Jurkat, Clone E6-1 (cell line): ENCODE measurements around the gene LEMD1.

Experiments used
- DNase-seq: peaks from one replicate; pipeline ENCODE4 v3.0.0-alpha.2; 2011; ENCODE audit warnings: low read depth, low spot score
- H3K4me3 ChIP-seq: 2 replicates; pipeline ENCODE4 v1.5.1; 2011; ENCODE audit warnings: mild to moderate bottlenecking, low read length, control low read depth, moderate library complexity

The LEMD1 gene

DNA sequence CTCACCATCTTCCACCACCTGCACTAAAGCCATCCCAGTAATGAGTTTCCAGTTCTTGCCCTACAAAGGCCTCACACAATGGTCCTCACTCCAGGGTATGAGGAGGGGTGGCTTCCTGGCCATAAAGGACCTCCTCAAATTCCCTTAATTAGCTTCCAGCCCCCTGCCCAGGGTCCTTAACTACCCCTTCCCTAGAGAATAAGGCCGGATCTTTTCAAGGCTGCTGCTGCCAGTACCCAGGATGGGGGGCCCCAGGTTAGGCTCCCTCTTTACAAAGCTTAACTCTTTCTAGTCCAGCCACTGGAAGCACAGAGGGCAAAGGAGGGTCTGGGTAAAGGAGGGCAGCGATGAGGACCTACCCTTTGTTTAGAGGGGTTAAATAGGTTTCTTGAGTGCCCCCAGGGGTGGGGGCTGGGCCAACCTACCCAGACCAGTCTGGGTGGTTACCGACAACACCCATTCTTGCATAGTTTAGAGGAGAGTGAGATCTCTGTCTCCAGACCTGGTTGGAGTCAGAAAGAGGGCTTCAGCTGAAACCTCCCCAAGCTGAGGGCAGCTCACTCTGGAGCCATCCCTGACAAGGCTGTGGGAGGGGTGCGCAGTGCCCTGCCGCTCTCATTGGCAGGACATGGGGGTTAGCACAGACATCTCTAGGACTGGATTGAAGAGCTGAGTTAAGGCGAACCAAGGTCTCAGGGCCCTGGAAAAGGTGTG lies 26.8 kb upstream of the LEMD1 start:
- no peak overlapping the region for H3K4me3 ChIP-seq
- no peak for DNase-seq

- no peak for DNase-seq
- no peak overlapping the region for H3K4me3 ChIP-seq
Measured at GRCh38 chr1:205447457-205448341, 25.8 kb upstream of the LEMD1 start.

DNA sequence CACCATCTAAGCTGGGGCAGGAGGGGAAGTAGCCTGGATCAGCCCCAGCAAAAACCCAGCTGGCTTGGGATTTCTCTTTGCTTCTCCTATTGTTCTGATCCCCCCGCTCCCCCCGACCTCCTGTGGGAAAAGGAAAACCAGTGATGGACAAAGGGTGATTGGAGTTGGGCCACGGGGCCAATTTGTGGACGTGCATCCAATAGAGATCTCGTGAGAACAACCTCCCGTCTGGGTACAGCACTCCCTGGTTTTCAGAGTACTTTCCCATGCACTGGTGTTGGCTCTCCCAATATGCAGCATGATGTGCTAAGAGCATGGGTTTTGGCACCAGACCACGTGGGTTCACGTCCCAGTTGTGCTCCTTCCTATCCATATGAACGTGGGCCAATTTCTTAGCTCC lies 25.0 kb upstream of the LEMD1 start:
- no peak overlapping the region for H3K4me3 ChIP-seq
- no peak for DNase-seq

DNA sequence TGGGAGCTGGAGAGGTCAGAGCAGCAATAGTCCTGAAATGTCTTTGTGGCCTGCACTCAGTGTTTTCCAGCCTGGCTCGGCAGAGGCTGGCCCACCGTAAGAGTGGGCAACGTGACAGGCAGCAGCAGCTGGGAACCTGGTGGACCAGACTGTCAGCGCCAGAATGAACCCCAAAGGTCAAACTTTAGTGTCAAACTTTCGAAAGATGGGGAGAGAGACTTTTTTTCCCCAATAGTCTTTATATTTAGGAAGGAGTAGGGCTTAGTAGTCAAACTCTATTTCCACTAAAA lies 23.7 kb upstream of the LEMD1 start:
- no peak for DNase-seq
- H3K4me3 ChIP-seq: no peak overlapping the region

DNA sequence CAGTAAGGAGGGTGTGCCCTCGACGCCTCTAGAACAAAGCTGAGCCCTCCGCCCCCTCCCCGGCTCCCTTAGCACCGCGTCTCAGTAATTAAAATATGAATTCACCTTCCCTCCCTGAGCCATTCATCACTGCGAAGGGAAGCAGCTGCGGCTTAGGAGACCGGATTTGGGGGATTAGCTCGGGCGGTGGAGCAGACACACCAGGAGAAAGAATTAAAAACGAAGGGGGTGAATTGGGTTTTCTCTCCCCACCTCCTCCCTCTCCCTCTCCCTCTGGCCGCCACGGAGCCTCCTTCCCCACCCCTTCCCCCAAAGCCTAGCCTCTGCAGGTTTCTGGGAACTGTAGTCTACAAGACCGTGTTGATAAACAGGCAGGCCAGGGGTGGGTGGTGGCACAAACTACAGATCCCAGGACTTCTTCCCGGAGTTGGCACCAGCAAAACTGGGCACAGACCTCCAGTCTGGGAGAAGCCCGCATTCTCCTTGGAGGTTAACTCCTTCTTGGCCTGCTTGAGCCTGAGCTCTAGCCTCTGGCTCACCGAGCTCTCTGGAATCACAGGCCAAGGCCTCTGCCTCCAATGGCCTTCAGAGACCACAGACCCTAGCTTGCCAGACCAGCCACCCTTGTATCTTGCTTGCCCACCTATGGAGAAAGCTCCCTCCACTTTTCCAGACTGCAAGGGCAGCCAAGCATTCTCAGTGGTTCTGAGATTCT lies 23.2 kb upstream of the LEMD1 start:
- H3K4me3 ChIP-seq: no peak overlapping the region
- no peak for DNase-seq

DNA sequence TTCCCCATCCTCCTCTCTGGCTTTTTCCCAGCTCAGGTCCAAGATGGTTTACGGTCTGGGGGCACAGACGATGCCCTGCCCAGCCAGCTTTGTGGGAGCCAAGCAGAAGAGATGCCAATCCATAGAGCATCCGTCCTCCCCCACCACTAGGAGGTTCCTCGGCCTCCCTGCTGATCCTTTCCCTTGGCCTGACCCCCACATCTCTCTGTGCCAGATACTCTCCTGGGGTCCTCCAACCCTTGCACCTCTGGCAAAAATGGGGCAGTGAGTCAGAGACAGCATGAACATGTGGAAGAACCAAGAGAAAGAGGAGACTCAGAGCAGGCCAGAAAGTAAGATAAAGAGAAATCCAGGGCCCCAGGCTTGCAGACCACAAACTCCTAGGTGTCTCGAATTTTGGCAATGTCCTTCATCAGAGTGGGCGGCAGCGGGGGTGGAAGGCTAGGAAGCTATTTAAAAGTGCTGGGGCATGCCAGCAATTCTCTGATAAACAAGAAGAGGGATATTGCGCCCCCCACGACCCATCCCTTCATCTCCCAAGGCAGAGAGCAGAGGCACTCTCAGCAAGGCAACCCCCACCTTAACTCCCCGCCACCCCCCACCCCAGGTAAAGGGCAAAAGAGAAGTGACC lies 22.6 kb upstream of the LEMD1 start:
- H3K4me3 ChIP-seq: no peak overlapping the region
- no peak for DNase-seq

- no peak for DNase-seq
- no peak overlapping the region for H3K4me3 ChIP-seq
Measured at GRCh38 chr1:205443585-205444299, 21.9 kb upstream of the LEMD1 start.

DNA sequence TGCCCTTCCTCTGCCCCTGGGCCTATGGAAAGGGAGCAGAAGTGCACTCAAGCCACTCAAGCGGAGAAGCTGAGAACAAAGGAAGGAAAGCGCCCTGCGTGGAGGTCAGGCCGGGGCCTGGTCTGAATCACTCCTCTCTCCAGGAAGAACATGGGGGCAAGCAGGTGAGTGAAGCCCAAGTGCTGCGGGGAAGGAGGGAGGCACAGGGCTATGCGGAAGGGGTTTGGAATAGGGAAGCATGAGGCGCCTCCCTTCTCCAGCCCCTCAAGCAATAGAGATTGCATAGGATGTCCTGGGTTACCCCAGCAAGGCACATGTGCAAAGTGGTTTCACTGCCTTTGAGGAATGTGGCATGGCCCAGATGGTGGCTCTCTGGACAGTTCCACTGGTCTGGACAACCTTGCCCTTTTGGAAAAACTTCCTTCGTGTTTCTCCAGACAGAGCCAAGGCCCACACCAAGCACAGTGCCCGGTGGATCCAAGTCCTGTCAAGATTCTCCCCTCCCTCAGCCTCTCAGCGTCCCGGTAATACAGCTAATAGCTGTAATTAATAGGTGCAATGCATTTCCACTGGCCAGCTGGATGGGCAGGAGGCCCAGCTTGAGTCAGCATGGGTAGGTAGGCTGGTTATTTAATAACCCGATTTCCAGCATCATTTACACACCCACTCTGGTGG lies 20.3 kb upstream of the LEMD1 start:
- DNase-seq: no peak
- no peak overlapping the region for H3K4me3 ChIP-seq

- DNase-seq: no peak
Measured at GRCh38 chr1:205441716-205442050, 19.8 kb upstream of the LEMD1 start.

GRCh38 chr1:205441318-205441633 lies 19.4 kb upstream of the LEMD1 start:
- no peak overlapping the region; the same call in 1 of the 2 replicates for H3K4me3 ChIP-seq
- DNase-seq: no peak

More at GRCh38 chr1:205441716-205442050, 19.8 kb upstream of the LEMD1 start:
- H3K4me3 ChIP-seq: no peak overlapping the region

GRCh38 chr1:205440476-205441317 lies 18.8 kb upstream of the LEMD1 start:
- DNase-seq: peak; percentile 59
- peak overlapping the region; percentile 39 for H3K4me3 ChIP-seq

DNA sequence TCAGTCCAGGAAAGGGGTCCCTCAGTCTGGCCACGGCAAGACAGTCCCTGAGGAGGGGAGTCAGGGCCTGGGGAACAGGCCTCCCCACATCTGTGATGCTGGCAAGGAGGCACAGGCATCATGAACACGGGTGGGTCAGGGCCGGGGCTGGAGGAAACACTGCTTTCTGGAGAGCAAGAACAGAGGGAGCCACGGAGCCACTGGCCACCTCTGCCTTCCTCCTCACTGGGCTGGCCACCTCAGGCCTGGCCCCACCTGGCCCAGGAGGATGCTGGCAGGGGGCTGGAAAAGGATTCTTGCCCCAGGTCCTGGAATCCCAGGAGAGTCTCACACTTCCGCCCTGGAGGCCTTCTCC lies 18.2 kb upstream of the LEMD1 start:
- no peak for DNase-seq
- no peak overlapping the region for H3K4me3 ChIP-seq

GRCh38 chr1:205438213-205439158 lies 16.6 kb upstream of the LEMD1 start:
- H3K4me3 ChIP-seq: no peak overlapping the region
- no peak for DNase-seq

- H3K4me3 ChIP-seq: no peak overlapping the region
- no peak for DNase-seq
Measured at GRCh38 chr1:205437570-205437969, 15.7 kb upstream of the LEMD1 start.

GRCh38 chr1:205436776-205437410 lies 15.0 kb upstream of the LEMD1 start:
- no peak overlapping the region for H3K4me3 ChIP-seq
- DNase-seq: peak; percentile 21
